GM12878 (cell line): Measurements from ENCODE around the gene CDH10.

Experiments used
- ATF2 ChIP-seq: IDR thresholded peaks from 2 replicates; pipeline ENCODE4 v1.6.1; 2012; ENCODE audit warnings: low read length, inconsistent platforms
- DPF2 ChIP-seq: fragments of 450-650 bp; IDR thresholded peaks from 2 replicates; pipeline ENCODE4 v1.6.1; 2017; ENCODE audit warnings: mild to moderate bottlenecking
- EZH2 ChIP-seq: IDR thresholded peaks from 2 replicates; pipeline ENCODE4 v1.6.1; 2012; ENCODE audit warnings: low read depth, mild to moderate bottlenecking, control low read depth, inconsistent platforms, low read length, borderline replicate concordance; ENCODE audit not compliant: control insufficient read depth
- KDM1A ChIP-seq: fragments of 200-600 bp; sonication (generic); IDR thresholded peaks from 2 replicates; pipeline ENCODE4 v1.6.1; 2016; ENCODE audit warnings: borderline replicate concordance
- POLR2A ChIP-seq: IDR thresholded peaks from 2 replicates; pipeline ENCODE4 v1.6.1; 2011; ENCODE audit warnings: low read depth, mild to moderate bottlenecking, low read length
- POLR2AphosphoS5 ChIP-seq: IDR thresholded peaks from 2 replicates; pipeline ENCODE4 v1.6.1; 2011; ENCODE audit warnings: mild to moderate bottlenecking, low read length, inconsistent platforms
- RAD51 ChIP-seq: fragments of 450-650 bp; IDR thresholded peaks from 2 replicates; pipeline ENCODE4 v1.6.1; 2016; ENCODE audit warnings: moderate library complexity, mild to moderate bottlenecking, inconsistent platforms

DNA sequence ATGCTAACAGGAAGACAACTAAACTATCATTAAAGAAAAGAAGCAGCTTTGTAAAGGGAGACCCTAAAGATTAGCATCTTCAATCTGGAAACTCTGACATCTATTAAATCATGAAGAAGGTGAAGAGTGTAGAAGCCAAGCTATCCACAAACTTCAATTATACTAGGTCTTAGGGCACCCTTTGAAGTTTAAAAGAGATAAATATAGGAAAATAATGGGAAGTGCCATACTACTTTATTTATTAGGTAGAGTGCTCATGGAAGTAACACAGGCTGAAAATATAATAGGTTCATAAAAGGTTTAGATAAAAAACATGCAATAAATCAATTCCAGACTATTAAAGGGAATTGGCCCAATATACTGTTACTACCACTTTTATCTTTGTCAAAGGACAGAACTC lies 19.9 kb downstream of the CDH10 start:
- TF ChIP-seq POLR2AphosphoS5, result no peak
- TF ChIP-seq ATF2, result no peak
- no peak for TF ChIP-seq DPF2
- no peak for TF ChIP-seq POLR2A
- TF ChIP-seq RAD51, result no peak
- TF ChIP-seq EZH2, result no peak
- TF ChIP-seq KDM1A, result no peak
